T1000 (cell line): ENCODE results near the gene CPED1.
"Not testable (repeated sequence)": the region's sequence is repeated elsewhere in the genome, so short reads cannot be mapped to it uniquely, and the experiment has no call there.

Experiments
- DNase-seq: peaks from one replicate; lab custom pipeline; 2025; ENCODE audit warnings: mixed read lengths; lab: John Stamatoyannopoulos, UW

The CPED1 gene

DNA sequence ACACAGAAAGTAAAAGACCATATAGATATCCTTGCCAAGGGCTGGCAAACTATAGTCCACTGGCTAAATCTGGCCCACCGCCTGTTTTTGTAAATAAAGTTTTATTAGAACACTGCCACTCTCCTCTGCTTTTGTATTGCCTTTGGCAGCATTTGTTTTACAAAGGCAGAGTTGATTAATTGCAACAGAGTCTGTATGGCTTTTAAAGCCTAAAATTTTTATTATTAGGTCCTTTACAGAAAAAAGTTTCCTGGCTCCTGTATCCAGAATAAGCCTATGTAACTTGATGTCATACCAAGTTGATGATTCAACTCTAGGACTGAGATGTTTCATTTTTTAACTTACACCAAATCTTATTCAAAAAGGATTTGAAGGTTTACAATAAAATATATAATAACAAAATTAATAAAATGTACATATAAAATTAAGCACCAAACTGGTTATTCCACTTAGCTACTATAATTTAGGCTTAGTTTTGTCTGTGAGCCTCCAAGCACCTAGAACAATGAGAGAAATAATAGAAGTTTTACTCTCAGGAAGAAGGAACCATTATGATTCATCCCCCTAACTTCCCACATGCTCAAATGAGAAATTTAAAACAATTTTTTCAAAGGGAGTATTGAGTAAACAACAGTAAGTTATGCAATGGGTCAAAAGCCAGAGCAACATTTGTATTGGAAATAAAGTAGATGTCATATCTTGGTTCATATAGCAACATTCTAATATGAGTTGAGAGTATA is 31.9 kb downstream of the CPED1 start:
- no peak for DNase-seq

DNA sequence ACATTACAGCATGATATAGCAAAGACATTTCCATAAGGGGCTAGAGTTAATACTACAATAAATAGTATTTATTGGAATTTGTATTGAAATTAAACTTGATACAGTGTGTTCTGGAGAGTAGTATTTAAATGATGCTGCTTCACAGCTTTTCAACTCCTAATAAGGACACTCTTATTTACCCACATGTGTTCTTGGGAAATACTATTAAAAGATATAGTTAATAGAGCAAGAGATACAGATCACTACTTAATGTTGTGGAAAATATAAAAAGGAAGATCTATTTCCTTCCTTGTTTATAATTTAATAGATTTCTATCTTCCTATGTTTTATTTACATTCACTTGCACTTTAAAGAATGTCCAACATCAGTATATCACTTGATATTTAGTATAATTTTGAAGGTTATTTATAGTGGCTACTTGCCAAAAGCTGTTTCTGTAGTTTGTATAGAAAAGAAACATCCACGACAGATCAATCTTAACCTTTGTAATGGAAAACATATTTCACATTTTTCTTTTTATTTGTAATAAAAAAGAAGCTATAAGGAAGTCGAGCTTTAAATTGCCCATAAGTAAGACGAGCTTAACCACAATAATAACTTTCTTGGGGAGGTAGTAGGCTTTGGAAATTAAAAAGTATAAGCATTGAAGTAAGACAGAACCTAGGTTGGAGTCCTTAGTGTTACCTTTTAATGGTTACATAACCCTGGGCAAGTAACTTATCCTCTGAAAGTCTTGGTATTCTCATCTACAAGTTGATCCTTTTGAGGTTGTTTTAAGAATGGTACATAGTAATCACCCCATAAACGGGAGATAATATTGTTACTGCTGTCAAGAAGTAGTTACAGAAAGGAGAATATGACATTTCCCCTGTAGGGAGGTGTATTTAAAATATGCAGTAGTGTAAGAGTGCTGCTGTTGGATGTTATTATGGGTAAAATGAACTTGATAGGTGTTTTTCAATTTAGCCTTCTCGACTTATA is 32.8 kb downstream of the CPED1 start:
- DNase-seq = no peak

DNA sequence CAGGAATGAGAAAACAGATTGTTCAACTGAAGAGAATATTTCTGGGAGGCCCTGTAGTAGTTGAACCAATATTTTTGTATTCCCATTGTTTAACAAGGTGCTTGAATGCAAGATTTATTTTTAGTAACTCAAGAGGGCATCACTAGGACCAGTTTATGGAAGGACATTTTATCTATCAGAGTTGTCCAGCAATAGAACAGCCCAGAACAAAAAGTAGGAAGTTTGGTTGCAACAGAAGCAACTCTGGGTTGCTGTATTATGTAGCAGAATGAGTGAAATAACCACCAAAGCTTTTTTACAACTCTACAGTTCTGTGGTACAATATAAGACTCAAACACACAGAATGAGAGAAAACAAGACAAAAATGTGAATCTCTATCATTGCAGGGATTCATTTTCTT is 34.7 kb downstream of the CPED1 start:
- DNase-seq = no peak

DNA sequence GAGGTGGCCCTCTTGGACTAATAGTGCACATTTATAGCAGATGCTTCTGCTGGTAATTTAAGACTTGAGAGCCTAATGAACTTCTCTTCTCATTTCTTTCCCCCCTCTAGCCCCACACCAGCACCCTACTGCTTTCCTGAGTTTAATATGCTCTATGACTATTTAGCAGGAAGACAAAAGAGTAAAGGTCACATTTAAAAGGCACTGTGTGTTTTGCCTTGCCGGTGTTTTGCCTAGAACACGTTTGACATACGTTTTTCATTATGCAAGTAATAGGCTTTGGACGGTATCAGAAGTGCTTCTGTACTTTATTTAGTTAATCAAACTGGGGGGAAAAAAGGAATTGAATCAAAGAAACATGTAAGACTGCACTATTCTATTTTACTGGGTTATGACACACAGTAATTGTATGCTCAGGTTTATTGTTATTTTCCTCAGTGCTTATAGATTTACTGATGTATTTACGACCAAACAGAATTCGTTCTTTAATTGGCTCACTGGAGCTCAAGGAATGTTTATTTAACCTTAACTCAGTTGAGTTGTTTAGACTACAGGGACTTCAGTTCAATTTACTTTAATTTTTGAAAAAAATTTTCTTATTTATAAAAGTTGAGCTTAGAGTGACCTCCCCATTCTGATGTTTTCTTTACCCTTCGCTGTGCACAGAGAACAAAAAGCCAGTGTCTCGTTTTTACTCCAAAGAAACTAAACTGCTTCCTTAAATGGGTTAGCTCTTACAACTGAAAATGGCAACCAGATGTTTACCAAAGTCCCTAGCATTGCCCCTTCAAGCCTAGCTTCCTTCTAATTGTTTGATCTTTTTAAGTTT is 35.4 kb downstream of the CPED1 start:
- no peak for DNase-seq

DNA sequence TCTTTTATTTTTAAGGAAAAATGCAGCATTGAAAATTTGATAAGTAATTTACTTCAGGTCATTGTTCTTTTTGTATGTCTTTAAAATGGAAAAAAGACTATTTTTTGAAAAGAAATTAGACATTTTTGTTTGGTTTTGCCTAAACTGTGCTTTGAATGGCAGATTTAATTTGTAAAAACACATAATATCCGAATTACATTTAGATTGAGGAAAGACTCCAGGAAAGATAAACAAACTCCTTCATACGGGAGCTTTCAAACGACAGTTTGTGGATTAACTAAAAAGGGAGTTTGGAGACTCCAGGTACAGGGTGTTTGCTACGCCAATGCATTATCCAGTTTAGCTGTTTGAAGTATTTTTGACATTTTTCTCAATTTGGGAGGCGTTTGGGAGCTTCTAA is 36.1 kb downstream of the CPED1 start:
- DNase-seq = no peak

DNA sequence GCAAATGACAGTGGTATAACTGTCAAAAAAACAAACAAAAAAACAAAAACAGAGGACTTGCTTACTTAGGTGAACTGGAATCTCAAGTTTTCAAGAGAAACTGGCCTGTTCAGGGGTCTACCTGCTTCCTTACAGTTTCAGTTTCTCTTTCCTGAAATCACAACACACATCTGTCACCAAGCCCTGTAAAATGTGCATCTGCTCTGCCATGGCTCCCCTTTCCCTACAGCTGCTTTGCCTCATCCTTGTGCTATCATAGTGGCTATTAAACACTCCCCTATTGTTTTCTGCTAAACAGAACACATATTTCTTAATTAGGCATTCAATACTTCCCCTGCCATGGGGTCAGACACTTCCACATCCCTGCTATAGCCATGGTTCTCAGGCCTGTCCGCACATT is 37.6 kb downstream of the CPED1 start:
- no peak for DNase-seq

DNA sequence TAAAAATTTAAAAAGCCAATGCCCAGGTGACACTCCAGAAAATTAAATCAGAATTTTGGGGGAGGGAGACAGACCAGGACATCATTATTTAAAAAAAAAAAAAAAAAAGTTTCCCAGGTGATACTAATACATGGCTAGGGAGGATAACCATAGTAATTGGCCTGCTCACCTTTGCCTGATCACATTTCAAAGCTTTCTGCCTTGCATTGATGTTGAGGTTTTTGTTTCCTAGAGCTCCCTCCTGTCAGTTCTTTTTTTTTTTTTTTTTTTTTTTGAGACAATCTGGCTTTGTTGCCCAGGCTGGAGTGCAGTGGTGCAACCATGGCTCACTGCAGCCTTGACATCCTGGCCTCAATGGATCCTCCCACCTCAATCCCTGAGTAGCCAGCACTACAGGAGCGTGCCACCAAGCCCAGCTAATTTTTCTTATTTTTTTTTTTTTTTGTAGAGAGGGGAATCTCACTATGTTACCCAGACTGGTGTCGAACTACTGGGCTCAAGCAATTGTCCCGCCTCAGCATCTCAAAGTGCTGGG is 38.1 kb downstream of the CPED1 start:
- no peak for DNase-seq

DNA sequence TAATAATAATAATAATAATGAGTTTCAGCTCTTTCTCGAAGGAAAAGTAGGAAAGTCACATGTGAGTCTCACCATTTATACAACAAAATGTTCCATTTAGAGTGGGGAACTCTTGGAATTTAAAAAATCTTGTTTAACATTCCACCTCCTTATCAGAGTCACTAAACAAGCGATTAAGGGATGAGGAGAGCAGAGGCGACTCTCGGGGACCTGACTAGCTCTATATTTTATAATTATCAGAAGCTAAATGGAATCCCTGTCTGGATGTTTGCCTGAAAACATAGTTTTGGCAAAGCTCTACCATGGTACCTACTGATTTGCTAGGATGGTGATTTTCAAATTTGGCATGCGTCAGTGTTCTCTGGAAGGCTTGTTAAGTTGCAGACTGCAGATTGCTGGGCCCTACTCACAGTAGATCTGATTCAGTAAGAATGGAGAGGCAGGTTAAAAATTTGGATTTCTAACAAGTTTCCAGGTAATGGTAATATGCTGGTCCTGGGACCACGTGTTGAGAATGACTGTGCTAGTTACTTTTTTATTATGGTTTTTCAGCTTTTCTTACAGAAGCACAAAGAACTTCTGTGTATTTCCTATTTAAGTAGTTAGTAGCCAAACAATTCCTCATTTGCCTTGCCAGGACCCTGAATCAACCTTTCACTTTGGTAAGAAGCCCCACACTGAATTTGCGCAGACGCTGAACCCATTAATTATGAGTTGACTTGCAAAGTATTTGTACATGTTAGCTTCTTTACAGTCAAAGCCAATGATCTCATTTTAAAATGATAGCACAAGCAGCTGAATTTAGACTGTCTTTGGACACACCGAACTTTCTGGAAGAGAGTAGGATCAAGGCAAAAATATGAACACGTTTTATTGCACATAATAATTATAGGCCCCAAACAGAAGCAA is 39.5 kb downstream of the CPED1 start:
- DNase-seq = no peak

DNA sequence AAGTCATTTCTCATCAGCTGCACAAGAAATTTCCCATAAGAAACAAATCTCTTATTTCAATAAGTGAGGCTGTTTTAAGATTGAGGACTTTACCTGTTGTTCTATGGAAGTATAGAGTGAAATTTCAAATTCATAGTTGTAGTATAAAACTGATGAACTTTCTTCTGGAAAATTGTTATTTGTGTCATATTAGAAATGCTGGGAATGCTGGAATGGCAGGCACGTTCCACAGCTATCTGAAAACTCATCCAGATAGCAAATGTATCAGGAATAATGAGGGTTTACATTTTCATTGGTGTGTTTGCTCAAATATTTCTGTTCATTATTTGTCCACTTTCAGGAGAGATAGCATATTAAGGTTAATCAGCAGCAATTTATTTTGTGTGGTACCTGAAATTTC is 40.8 kb downstream of the CPED1 start:
- no peak for DNase-seq

DNA sequence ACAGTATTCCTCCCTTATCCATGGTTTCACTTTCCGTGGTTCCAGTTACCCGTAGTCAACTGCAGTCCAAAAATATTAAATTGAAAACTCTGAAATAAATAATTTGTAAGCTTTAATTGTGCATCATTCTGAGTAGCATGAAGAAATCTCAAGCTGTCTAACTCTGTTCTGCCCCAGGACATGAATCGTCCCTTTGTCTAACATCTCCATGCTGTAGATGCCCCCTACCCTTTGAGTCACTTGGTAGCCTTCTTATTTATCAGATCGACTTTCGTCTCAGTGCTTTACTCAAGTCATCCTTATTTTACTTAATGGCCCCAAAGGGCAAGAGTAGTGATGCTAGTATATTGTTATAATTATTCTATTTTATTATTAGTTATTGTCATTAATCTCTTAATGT is 41.8 kb downstream of the CPED1 start:
- no peak for DNase-seq

DNA sequence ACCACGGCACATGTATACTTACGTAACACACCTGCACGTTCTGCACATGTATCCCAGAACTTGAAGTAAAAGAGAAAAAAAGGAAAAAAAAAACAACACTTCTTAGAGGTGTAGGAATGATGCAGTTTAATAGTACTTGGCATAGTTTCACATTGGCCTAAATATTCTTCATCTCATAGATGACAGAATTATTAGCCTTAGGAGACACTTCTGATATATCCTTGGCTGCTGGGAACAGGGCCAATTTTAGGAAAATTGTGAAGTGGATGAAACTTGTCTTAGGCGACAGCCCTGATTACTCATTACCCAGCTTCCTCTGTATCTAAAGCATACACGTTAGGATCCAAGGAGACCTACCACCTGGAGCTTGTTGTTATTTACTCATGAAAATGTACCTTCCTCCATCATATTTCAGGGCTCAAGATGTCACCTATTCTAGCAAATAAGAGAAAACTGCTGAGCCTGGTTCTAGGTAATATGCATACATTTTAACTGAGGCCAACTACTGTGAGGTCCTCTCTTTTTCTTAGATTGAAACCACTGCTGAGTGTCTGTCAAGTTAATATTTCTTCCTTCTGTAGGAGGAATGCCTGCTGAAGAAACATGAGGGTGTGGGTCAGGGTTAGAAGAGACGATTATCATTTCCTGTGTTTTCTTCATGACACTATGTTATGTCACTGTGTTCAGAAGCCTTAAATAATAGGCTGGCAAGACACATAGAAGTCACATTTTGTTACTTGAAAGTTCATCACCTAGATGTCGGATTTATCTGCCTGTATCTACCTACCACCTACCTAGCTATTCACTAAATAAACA is 44.3 kb downstream of the CPED1 start:
- DNase-seq = no peak

DNA sequence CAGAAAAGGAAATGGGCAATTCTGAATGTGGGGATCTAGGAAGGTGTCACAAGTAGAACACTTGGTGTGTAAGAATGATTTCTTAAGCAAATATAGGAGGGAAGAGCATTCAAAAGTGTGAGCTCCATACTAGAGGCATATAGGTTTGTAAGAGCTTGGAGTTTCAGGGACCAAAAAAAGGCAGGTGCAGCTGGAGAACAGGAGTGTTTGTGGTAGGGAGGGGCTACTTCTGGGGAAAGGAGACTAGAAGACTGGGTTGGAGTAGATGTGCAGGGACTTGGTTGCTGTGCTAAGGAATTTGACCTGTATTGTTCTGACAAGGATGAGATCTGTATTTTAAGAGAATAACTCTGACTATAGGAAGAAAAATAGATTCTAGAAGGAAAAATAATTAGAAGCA is 46.4 kb downstream of the CPED1 start:
- DNase-seq = no peak

DNA sequence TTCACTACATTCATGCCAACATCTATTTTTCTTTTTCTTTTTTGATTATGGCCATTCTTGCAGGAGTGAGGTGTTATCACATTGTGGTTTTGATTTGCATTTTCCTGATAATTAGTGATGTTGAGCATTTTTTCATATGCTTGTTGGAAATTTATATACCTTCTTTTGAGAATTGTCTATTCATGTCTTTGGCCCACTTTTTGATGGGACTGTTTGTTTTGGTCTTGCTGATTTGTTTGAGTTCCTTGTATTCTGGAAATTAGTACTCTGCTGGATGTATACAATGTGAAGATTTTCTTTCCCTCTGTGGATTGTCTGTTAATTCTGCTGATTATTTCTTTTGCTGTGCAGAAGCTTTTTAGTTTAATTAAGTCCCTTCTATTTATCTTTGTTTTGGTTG is 48.3 kb downstream of the CPED1 start:
- not testable (repeated sequence) for DNase-seq

DNA sequence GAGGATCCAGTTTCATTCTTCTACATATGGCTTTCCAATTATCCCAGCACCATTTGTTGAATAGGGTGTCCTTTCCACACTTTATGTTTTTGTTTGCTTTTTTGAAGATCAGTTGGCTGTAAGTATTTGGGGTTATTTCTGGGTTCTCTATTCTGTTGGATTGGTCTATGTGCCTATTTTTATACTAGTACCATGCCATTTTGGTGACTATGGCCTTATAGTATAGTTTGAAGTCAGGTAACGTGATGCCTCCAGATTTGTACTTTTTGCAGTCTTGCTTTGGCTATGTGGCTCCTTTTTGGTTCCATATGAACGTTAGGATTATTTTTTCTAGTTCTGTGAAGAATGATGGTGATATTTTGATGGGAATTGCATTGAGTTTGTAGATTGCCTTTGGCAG is 48.8 kb downstream of the CPED1 start:
- not testable (repeated sequence) for DNase-seq

DNA sequence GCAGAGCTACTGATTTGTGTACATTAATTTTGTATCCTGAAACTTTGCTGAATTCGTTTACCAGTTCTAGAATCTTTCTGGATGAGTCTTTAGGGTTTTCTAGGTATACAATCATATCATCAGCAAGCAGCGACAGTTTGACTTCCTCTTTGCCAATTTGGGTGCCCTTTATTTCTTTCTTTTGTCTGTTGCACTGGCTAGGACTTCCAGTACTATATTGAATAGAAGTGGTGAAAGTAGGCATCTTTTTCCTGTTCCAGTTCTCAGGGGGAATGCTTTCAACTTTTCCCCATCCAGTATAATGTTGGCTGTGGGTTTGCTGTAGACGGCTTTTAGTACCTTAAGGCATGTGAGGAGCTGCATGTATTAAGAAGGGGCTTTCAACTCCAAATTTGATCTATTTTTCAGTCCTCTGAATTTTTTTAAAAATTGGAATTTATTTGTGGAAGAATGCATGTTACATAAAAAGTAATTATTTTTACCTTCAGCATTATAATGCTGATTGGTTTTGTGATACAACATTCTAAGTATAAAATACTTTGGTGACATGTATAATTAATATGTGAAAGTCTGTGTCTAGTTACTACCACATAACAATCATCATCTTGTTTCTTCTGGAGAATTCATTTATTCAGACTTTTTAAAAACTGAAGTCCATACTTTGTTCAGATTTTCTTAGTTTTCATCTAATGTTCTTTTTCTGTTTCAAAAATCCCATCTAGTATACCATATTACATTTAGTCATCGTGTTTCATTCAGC is 49.6 kb downstream of the CPED1 start:
- no peak for DNase-seq

DNA sequence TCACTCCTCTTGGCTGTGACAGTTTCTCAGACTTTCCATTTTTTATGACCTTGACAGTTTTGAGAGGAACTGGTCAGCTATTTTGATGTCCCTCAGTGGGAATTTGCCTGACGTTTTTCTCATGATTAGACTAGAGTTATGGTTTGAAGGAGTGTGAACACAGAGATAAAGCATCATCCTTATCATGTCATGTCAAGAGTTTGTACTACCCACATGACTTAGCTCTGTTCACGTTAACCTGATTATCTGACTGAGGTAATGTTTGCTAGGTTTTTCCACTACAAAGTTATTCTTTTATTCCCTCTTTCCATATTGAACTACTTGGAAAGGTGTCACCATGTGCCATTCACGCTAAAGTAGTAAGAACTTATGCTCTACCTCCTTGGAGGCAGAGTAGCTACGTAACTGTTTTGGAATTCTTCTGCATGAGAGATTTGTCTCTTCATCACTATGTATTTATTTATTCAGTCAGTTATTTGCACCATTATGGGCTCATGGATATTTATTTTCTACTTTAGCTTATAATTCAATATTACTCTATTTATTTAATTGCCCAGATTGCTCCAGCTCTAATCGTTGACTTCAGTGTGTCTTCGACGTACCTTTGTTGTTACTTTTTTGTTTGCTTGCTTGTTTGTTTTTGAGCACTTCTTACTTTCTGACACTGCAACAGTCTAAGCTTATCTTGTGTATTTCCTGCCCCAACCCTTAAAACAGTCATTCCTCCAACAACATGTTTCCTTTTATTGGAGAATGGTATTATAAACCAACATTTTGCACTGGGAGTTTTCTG is 50.4 kb downstream of the CPED1 start:
- DNase-seq = no peak

DNA sequence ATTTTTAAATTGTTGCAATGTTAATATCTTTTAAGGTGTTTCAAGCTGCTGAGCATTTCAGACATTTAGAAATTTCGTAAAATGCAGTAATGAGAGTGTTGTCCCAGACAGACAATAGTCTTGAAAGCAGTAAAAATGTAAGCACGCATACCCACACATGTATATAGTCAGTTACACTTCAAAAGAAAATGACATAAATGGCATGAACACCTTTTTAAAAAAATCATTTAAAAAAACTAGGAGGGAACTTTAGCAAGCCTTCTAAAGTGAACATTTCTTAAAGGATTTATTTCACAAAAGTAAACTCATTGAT is 51.0 kb downstream of the CPED1 start:
- DNase-seq = no peak

DNA sequence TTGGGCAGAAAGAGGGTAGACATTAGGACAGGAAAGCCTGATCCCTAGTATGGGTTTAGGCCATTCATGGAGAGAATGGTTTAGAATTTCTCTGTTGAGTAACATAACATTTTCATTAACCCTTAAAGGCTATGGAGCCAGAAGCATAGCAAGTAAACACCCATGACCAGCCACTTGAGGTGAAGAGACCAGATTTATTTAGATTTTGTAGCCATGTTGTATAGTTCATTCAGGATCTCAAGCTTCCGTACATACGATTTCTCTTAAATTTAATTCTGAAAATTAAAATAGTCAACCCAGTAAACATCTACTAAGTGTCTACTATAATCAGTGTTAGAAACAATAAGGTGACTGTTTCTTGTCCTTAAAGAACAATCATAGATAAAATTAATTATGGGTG is 51.5 kb downstream of the CPED1 start:
- DNase-seq = no peak
